ENCODE data around the gene PLCB3. TPM values are rescaled to one million over a fixed set of nuclear protein-coding genes. Genes with fewer than 3 reads are reported as not detected.

The PLCB3 gene
- total and polyA plus RNA-seq, 2 of the 13 experiments (the other 11 are each of a cell fraction or from before 2014, with no cell fraction given) = 7.5 to 13.8 TPM

GRCh38 chr11:64246871-64247728 lies 4.2 kb upstream of the PLCB3 start, which contains the start of gene PPP1R14B (continued):
- no peak for TF ChIP-seq TGIF2 (CRISPR knock-in tag; IDR thresholded peaks at IDR 0.05)
- TF ChIP-seq ZNF839 (CRISPR knock-in tag; IDR thresholded peaks at IDR 0.05; ENCODE audit: borderline replicate concordance) = no peak
- TF ChIP-seq ZNF546 (CRISPR knock-in tag; conservative IDR thresholded peaks at IDR 0.05) = peak; percentile 91
- no peak for TF ChIP-seq SMAD1 (CRISPR knock-in tag; IDR thresholded peaks at IDR 0.05; ENCODE audit: borderline replicate concordance, low read depth)
- no peak for TF ChIP-seq ZC3H4 (CRISPR knock-in tag; IDR thresholded peaks at IDR 0.05; ENCODE audit: borderline replicate concordance)
- peak; percentile 94; the same call in 1 of the 2 replicates for TF ChIP-seq CHCHD3 (CRISPR knock-in tag; IDR thresholded peaks at IDR 0.05)
- no peak for TF ChIP-seq ZNF672 (CRISPR knock-in tag; IDR thresholded peaks at IDR 0.05)
- TF ChIP-seq NFATC3 (CRISPR knock-in tag; IDR thresholded peaks at IDR 0.05) = no peak
- no peak for TF ChIP-seq NR2F6 (IDR thresholded peaks at IDR 0.05)
- TF ChIP-seq NR2F6 (CRISPR knock-in tag; IDR thresholded peaks at IDR 0.05) = no peak
- peak; percentile 83 for TF ChIP-seq HCFC1 (IDR thresholded peaks at IDR 0.05; ENCODE audit: low read depth, low read length)
- TF ChIP-seq PAF1 (CRISPR knock-in tag; IDR thresholded peaks at IDR 0.05) = no peak
- no peak for TF ChIP-seq KLF13 (CRISPR knock-in tag; IDR thresholded peaks at IDR 0.05)
- no peak for TF ChIP-seq ZNF770 (CRISPR knock-in tag; IDR thresholded peaks at IDR 0.05)
- peak; percentile 64 for TF ChIP-seq ETV5 (CRISPR knock-in tag; IDR thresholded peaks at IDR 0.05; ENCODE audit: borderline replicate concordance)
- TF ChIP-seq ZNF24 (IDR thresholded peaks at IDR 0.05) = no peak
- TF ChIP-seq CBX5 (CRISPR knock-in tag; IDR thresholded peaks at IDR 0.05; ENCODE audit: borderline replicate concordance) = no peak
- TF ChIP-seq ZNF674 (CRISPR knock-in tag; IDR thresholded peaks at IDR 0.05; ENCODE audit: low read depth) = no peak
- no peak for TF ChIP-seq ZNF737 (CRISPR knock-in tag; IDR thresholded peaks at IDR 0.05; ENCODE audit: borderline replicate concordance)
- TF ChIP-seq NRL (CRISPR knock-in tag; IDR thresholded peaks at IDR 0.05; ENCODE audit: borderline replicate concordance) = no peak; the same call in 1 of the 2 replicates
- TF ChIP-seq ARNTL (CRISPR knock-in tag; IDR thresholded peaks at IDR 0.05) = peak; percentile 42; the same call in 1 of the 2 replicates
- TF ChIP-seq ZNF790 (CRISPR knock-in tag; IDR thresholded peaks at IDR 0.05; ENCODE audit: borderline replicate concordance) = no peak; the same call in 1 of the 2 replicates
- TF ChIP-seq ZNF576 (CRISPR knock-in tag; IDR thresholded peaks at IDR 0.05) = no peak
- TF ChIP-seq, protein P1, sequence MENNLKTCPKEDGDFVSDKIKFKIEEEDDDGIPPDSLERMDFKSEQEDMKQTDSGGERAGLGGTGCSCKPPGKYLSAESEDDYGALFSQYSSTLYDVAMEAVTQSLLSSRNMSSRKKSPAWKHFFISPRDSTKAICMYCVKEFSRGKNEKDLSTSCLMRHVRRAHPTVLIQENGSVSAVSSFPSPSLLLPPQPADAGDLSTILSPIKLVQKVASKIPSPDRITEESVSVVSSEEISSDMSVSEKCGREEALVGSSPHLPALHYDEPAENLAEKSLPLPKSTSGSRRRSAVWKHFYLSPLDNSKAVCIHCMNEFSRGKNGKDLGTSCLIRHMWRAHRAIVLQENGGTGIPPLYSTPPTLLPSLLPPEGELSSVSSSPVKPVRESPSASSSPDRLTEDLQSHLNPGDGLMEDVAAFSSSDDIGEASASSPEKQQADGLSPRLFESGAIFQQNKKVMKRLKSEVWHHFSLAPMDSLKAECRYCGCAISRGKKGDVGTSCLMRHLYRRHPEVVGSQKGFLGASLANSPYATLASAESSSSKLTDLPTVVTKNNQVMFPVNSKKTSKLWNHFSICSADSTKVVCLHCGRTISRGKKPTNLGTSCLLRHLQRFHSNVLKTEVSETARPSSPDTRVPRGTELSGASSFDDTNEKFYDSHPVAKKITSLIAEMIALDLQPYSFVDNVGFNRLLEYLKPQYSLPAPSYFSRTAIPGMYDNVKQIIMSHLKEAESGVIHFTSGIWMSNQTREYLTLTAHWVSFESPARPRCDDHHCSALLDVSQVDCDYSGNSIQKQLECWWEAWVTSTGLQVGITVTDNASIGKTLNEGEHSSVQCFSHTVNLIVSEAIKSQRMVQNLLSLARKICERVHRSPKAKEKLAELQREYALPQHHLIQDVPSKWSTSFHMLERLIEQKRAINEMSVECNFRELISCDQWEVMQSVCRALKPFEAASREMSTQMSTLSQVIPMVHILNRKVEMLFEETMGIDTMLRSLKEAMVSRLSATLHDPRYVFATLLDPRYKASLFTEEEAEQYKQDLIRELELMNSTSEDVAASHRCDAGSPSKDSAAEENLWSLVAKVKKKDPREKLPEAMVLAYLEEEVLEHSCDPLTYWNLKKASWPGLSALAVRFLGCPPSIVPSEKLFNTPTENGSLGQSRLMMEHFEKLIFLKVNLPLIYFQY (CRISPR knock-in tag; IDR thresholded peaks at IDR 0.05; ENCODE audit: borderline replicate concordance) = peak; percentile 82; the same call in 1 of the 2 replicates
